ENCODE data around the gene NT5C1B.

Gene NT5C1B

GRCh38 chr2:18550433-18550832, 38.9 kb downstream of the NT5C1B start:
- TF ChIP-seq CTCF (IDR thresholded peaks at IDR 0.05; ENCODE audit: control extremely low read depth, extremely low read depth, low read depth, missing control alignments): no peak
- POLR2A ChIA-PET: no interaction called here
- CTCF ChIA-PET: interaction anchor here (2.4 kb wide), 1 partner anchor 8 kb away, joined by 11 read pairs; no protein-coding TSS in a partner anchor
- DNase-seq (ENCODE audit: extremely low spot score): no peak

GRCh38 chr2:18549083-18549482, 40.3 kb downstream of the NT5C1B start:
- TF ChIP-seq CTCF (IDR thresholded peaks at IDR 0.05; ENCODE audit: control extremely low read depth, extremely low read depth, low read depth, missing control alignments): no peak

GRCh38 chr2:18548621-18549020, 40.7 kb downstream of the NT5C1B start:
- CTCF ChIA-PET: interaction anchor here (1.4 to 2.4 kb wide), 3 partner anchors 9 to 27 kb away, joined by 3 to 11 read pairs (median 8); partner anchors contain the start of gene RDH14
- no peak for DNase-seq (ENCODE audit: extremely low spot score)
- no peak for TF ChIP-seq CTCF (IDR thresholded peaks at IDR 0.05; ENCODE audit: control extremely low read depth, extremely low read depth, low read depth, missing control alignments)
- POLR2A ChIA-PET: no interaction called here

More at GRCh38 chr2:18549083-18549482, 40.3 kb downstream of the NT5C1B start:
- ChIA-PET POLR2A (no interaction called here), CTCF (interaction anchor here (1.4 to 2.4 kb wide), 3 partner anchors 9 to 28 kb away, joined by 3 to 11 read pairs (median 8); partner anchors contain the start of gene RDH14)
- no peak for DNase-seq (ENCODE audit: extremely low spot score)

- POLR2A ChIA-PET: no interaction called here
- no peak for TF ChIP-seq CTCF (IDR thresholded peaks at IDR 0.05; ENCODE audit: control extremely low read depth, extremely low read depth, low read depth, missing control alignments)
- DNase-seq (ENCODE audit: extremely low spot score): no peak
- CTCF ChIA-PET: interaction anchor here (0.8 to 1.5 kb wide), 3 partner anchors 12 to 26 kb away, joined by 3 to 10 read pairs (median 3); no protein-coding TSS in a partner anchor
Measured at GRCh38 chr2:18546567-18546966, 42.8 kb downstream of the NT5C1B start.

GRCh38 chr2:18545384-18545783, 44.0 kb downstream of the NT5C1B start:
- no peak for TF ChIP-seq CTCF (IDR thresholded peaks at IDR 0.05; ENCODE audit: control extremely low read depth, extremely low read depth, low read depth, missing control alignments)
- POLR2A ChIA-PET: no interaction called here
- CTCF ChIA-PET: interaction anchor here (1.5 kb wide), 1 partner anchor 24 kb away, joined by 10 read pairs; no protein-coding TSS in a partner anchor
- no peak for DNase-seq (ENCODE audit: extremely low spot score)

GRCh38 chr2:18544171-18544570, 45.2 kb downstream of the NT5C1B start:
- no peak for TF ChIP-seq CTCF (IDR thresholded peaks at IDR 0.05; ENCODE audit: control extremely low read depth, extremely low read depth, low read depth, missing control alignments)
- no peak for DNase-seq (ENCODE audit: extremely low spot score)
- CTCF ChIA-PET: interaction anchor here (1.5 kb wide), 1 partner anchor 9 kb away, joined by 3 read pairs; no protein-coding TSS in a partner anchor
- POLR2A ChIA-PET: no interaction called here

Measured in GM10248 (cell line).